H1 (cell line): ENCODE measurements around the gene MYG1.

Experiments
- CHD2 ChIP-seq: IDR thresholded peaks from 2 replicates; pipeline ENCODE4 v1.6.1; 2012; ENCODE audit warnings: low read length, improper control_type of control experiment
- EGR1 ChIP-seq: IDR thresholded peaks from 2 replicates; pipeline ENCODE4 v1.6.1; 2011; ENCODE audit warnings: low read depth, low read length, borderline replicate concordance
- GTF2F1 ChIP-seq: IDR thresholded peaks from 2 replicates; pipeline ENCODE4 v1.6.1; 2012; ENCODE audit warnings: low read depth, low read length, improper control_type of control experiment, borderline replicate concordance
- NRF1 ChIP-seq: IDR thresholded peaks from 2 replicates; pipeline ENCODE4 v1.6.1; 2011; ENCODE audit warnings: mild to moderate bottlenecking, low read depth, low read length, improper control_type of control experiment
- POLR2A ChIP-seq, 2 experiments: IDR thresholded peaks; 1 replicate in 1 of 2; 2 replicates in 1 of 2; pipeline ENCODE4 v1.6.1; 2011; ENCODE audit warnings: low read depth in 2 of 2, low read length in 2 of 2, mild to moderate bottlenecking in 2 of 2; ENCODE audit errors: control extremely low read depth in 1 of 2
- POLR2AphosphoS5 ChIP-seq: IDR thresholded peaks from 2 replicates; pipeline ENCODE4 v1.6.1; 2011; ENCODE audit warnings: low read depth, low read length
- RBBP5 ChIP-seq: IDR thresholded peaks from 2 replicates; pipeline ENCODE4 v1.7.1; 2012; ENCODE audit warnings: low read depth, mild to moderate bottlenecking, inconsistent platforms, low read length, moderate library complexity, borderline replicate concordance
- RFX5 ChIP-seq: IDR thresholded peaks from 2 replicates; pipeline ENCODE4 v1.6.1; 2011; ENCODE audit warnings: low read depth, low read length, improper control_type of control experiment, borderline replicate concordance
- TAF1 ChIP-seq: IDR thresholded peaks from 2 replicates; pipeline ENCODE4 v1.6.1; 2011; ENCODE audit warnings: mild to moderate bottlenecking, low read depth, low read length
- TBP ChIP-seq: IDR thresholded peaks from 2 replicates; pipeline ENCODE4 v1.6.1; 2011; ENCODE audit warnings: low read depth, low read length, improper control_type of control experiment
- TCF12 ChIP-seq: IDR thresholded peaks from 2 replicates; pipeline ENCODE4 v1.6.1; 2011; ENCODE audit warnings: low read depth, mild to moderate bottlenecking, low read length
- ZNF274 ChIP-seq: IDR thresholded peaks from 2 replicates; pipeline ENCODE4 v1.7.0; 2012; ENCODE audit warnings: low read length, borderline replicate concordance; ENCODE audit errors: extremely low read depth
- TF ChIP-seq, protein P1 (sequence below), 3 experiments: IDR thresholded peaks; 1 replicate in 2 of 3; 2 replicates in 1 of 3; pipeline versions ENCODE4 v1.5.1 to v1.6.1; 2011; ENCODE audit warnings: low read length in 3 of 3, mild to moderate bottlenecking in 3 of 3, inconsistent platforms in 2 of 3, low read depth in 1 of 3, moderate library complexity in 1 of 3; ENCODE audit not compliant: insufficient read depth in 1 of 3; ENCODE audit errors: control extremely low read depth in 1 of 3

DNA sequence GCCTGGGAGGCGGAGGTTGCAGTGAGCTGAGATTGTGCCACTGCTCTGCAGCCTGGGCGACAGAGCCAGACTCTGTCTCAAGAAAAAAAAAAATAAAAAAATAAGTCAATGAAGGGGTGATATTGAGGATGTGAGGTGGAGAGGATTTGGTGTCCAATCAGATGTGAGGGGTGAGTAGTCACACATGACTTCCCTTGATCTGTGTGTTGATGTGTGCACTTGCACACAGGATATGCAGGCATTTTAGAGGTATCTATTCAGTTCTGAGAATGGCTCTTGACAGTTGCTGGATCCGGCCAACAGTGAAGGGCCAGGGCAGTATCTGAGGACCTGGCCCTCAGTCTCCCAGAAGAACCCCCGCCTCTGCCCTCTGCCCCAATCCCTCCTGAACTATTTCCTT lies 44.5 kb downstream of the MYG1 start:
- TF ChIP-seq, protein P1, sequence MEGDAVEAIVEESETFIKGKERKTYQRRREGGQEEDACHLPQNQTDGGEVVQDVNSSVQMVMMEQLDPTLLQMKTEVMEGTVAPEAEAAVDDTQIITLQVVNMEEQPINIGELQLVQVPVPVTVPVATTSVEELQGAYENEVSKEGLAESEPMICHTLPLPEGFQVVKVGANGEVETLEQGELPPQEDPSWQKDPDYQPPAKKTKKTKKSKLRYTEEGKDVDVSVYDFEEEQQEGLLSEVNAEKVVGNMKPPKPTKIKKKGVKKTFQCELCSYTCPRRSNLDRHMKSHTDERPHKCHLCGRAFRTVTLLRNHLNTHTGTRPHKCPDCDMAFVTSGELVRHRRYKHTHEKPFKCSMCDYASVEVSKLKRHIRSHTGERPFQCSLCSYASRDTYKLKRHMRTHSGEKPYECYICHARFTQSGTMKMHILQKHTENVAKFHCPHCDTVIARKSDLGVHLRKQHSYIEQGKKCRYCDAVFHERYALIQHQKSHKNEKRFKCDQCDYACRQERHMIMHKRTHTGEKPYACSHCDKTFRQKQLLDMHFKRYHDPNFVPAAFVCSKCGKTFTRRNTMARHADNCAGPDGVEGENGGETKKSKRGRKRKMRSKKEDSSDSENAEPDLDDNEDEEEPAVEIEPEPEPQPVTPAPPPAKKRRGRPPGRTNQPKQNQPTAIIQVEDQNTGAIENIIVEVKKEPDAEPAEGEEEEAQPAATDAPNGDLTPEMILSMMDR (IDR thresholded peaks at IDR 0.05; ENCODE audit: control extremely low read depth in 1 of 3, insufficient read depth in 1 of 3, low read depth in 1 of 3, low read length in 3 of 3): no peak
- TF ChIP-seq EGR1: no peak
- TF ChIP-seq ZNF274: no peak
- TF ChIP-seq RFX5: no peak
- TF ChIP-seq NRF1: no peak
- no peak for TF ChIP-seq POLR2AphosphoS5
- TF ChIP-seq RBBP5: no peak
- no peak for TF ChIP-seq TBP
- no peak for TF ChIP-seq TCF12
- TF ChIP-seq POLR2A (IDR thresholded peaks at IDR 0.05; ENCODE audit: control extremely low read depth in 1 of 2, low read depth in 2 of 2, low read length in 2 of 2): no peak
- TF ChIP-seq GTF2F1: no peak
- TF ChIP-seq TAF1: no peak
- no peak for TF ChIP-seq CHD2
